ENCODE data around the gene CCNF. TPM values are rescaled to one million over a fixed set of nuclear protein-coding genes. Genes with fewer than 3 reads are reported as not detected.
A peak's percentile ranks its signal among the peaks of the same experiment; 100 is the strongest.

CCNF gene
- total RNA-seq, 2 experiments from 2014 or later: 0.81 to 1.3 TPM

DNA sequence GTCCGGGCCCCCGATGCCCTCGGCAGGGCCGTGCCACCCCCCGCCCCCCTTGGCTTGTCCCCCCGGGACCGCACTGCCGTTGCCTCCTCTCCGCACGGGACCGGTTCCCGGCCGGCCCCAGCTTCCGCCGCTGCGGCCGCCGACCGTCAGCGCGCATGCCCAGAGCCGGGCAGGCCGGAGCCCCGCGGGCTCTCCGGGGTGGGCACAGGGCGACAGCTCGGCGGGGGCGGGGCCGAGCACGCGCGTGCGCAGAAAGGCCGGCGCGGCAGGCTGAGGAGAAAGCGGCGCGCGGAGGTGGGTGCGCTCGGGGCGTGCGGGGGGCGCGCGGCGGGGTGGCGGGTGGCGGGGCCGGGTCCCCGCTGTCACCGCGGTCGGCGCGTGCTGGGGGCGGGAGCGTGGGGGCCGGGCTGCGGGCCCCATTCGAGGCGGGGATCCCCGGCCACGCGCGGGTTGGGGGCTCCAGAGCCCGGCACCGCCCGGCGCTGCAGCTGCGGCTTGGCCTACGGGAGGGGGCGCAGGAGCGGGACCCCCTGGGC lies 45.7 kb downstream of the CCNF start, which contains the start of gene TBC1D24:
Gene TBC1D24, plus strand, starts transcription at position 251 of the 536 bp plus-strand sequence. CDS start 21,022 bp downstream, outside the sequence.
- ATAC-seq (ENCODE audit: poor library complexity) (peak; percentile 48), DNase-seq (peak; percentile 50 to 87 (median 70))
- H3K27ac ChIP-seq (ENCODE audit: low read depth in 1 of 2, low read length in 2 of 2): no peak within 1 kb of the TSS
- peaks cover 0 to 11% of the 10 kb centered on the region in 2 experiments for H3K9me3 ChIP-seq (ENCODE audit: control insufficient read depth in 1 of 2, insufficient read depth in 1 of 2, low read length in 2 of 2)
- H3K4me3 Mint-ChIP-seq: peak within 1 kb of the TSS; percentile 84
- peaks cover 26 to 34% of the 10 kb centered on the region in 2 experiments for H3K27me3 ChIP-seq (ENCODE audit: control insufficient read depth in 1 of 2, insufficient read depth in 2 of 2, low read length in 2 of 2)
- peaks cover 16% of the 10 kb centered on the region for H3K27me3 Mint-ChIP-seq
- no peak within 1 kb of the TSS for H3K27ac Mint-ChIP-seq
- TF ChIP-seq, protein P1, sequence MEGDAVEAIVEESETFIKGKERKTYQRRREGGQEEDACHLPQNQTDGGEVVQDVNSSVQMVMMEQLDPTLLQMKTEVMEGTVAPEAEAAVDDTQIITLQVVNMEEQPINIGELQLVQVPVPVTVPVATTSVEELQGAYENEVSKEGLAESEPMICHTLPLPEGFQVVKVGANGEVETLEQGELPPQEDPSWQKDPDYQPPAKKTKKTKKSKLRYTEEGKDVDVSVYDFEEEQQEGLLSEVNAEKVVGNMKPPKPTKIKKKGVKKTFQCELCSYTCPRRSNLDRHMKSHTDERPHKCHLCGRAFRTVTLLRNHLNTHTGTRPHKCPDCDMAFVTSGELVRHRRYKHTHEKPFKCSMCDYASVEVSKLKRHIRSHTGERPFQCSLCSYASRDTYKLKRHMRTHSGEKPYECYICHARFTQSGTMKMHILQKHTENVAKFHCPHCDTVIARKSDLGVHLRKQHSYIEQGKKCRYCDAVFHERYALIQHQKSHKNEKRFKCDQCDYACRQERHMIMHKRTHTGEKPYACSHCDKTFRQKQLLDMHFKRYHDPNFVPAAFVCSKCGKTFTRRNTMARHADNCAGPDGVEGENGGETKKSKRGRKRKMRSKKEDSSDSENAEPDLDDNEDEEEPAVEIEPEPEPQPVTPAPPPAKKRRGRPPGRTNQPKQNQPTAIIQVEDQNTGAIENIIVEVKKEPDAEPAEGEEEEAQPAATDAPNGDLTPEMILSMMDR (IDR thresholded peaks at IDR 0.05): no peak
- H3K36me3 Mint-ChIP-seq (ENCODE audit: low read depth): no peaks in the 10 kb centered on the region
- H3K4me1 ChIP-seq (ENCODE audit: insufficient read depth, low read length): peaks cover 37% of the 10 kb centered on the region
- POLR2A ChIA-PET: interaction anchor here (0.8 to 1.6 kb wide), 7 partner anchors 13 to 134 kb away, joined by 3 to 9 read pairs (median 4); partner anchors contain the start of genes ABCA3, AMDHD2, CCNF and TEDC2
- CTCF ChIA-PET: interaction anchor here (0.7 to 1.4 kb wide), 2 partner anchors 12 to 26 kb away, joined by 3 to 5 read pairs; no protein-coding TSS in a partner anchor
- no peaks in the 10 kb centered on the region for H3K36me3 ChIP-seq (ENCODE audit: insufficient read depth, low read length)
- no peaks in the 10 kb centered on the region for H3K9me3 Mint-ChIP-seq
- H3K4me3 ChIP-seq (ENCODE audit: low read length): peak within 1 kb of the TSS; percentile 60
- intact Hi-C loops (cut with DNase I, micrococcal nuclease): loop anchor here in 1 of 2 experiments (2.0 to 5.0 kb wide), 2 partner anchors 43 to 56 kb away; partner anchors contain the start of gene CEMP1
- peaks cover 13% of the 10 kb centered on the region for H3K4me1 Mint-ChIP-seq (ENCODE audit: low read depth)

GRCh38 chr16:2475413-2476344 lies 46.4 kb downstream of the CCNF start:
- no peaks in the 10 kb centered on the region for H3K36me3 ChIP-seq (ENCODE audit: insufficient read depth, low read length)
- no peaks in the 10 kb centered on the region for H3K36me3 Mint-ChIP-seq (ENCODE audit: low read depth)
- peak overlapping the region; percentile 84 for H3K4me3 Mint-ChIP-seq
- TF ChIP-seq, protein P1 (IDR thresholded peaks at IDR 0.05): no peak
- peak overlapping the region; percentile 34 for H3K4me3 ChIP-seq (ENCODE audit: low read length)
- peaks cover 0 to 11% of the 10 kb centered on the region in 2 experiments for H3K9me3 ChIP-seq (ENCODE audit: control insufficient read depth in 1 of 2, insufficient read depth in 1 of 2, low read length in 2 of 2)
- peaks cover 9% of the 10 kb centered on the region for H3K27me3 Mint-ChIP-seq
- H3K27ac Mint-ChIP-seq: no peak overlapping the region
- no peaks in the 10 kb centered on the region for H3K9me3 Mint-ChIP-seq
- intact Hi-C loops (cut with DNase I, micrococcal nuclease): loop anchor here in 1 of 2 experiments (2.0 kb wide), 1 partner anchor 55 kb away; the partner anchor contains the start of gene CEMP1
- peak in 7 of 14 experiments; percentile 12 to 59 (median 39) for DNase-seq
- H3K27me3 ChIP-seq (ENCODE audit: control insufficient read depth in 1 of 2, insufficient read depth in 2 of 2, low read length in 2 of 2): peaks cover 19 to 26% of the 10 kb centered on the region in 2 experiments
- ATAC-seq (ENCODE audit: poor library complexity): peak; percentile 27
- peaks cover 37% of the 10 kb centered on the region for H3K4me1 ChIP-seq (ENCODE audit: insufficient read depth, low read length)
- CTCF ChIA-PET: interaction anchor here (1.4 kb wide), 1 partner anchor 25 kb away, joined by 5 read pairs; no protein-coding TSS in a partner anchor
- peaks cover 13% of the 10 kb centered on the region for H3K4me1 Mint-ChIP-seq (ENCODE audit: low read depth)
- POLR2A ChIA-PET: interaction anchor here (0.9 to 1.6 kb wide), 4 partner anchors 12 to 47 kb away, joined by 3 to 9 read pairs (median 4); partner anchors contain the start of genes AMDHD2, CCNF and TEDC2
- H3K27ac ChIP-seq (ENCODE audit: low read depth in 1 of 2, low read length in 2 of 2): no peak overlapping the region

DNA sequence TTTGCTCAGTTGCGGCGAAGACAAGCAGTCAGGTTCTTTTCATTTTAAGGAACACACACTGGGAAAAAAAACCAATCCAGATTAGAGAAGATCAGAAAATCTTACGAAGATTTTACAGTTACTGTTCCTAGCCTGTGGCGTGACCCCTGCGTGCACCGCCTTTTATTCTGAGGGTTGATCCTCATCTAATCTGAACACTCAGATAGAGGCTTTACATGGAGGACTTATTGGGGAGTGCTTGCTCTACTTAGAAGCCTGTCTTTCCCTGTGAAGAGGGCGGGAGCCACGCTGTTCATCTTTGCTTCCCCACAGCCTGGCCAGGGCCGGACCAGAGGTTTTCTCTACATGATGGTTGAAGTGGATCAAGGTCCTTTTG lies 47.1 kb downstream of the CCNF start:
- Mint-ChIP-seq H3K4me1 (ENCODE audit: low read depth) (peaks cover 13% of the 10 kb centered on the region), H3K4me3 (peak overlapping the region; percentile 84), H3K27ac (no peak overlapping the region), H3K36me3 (ENCODE audit: low read depth) (no peaks in the 10 kb centered on the region), H3K27me3 (peaks cover 8% of the 10 kb centered on the region), H3K9me3 (no peaks in the 10 kb centered on the region)
- CTCF ChIA-PET: no interaction called here
- Histone ChIP-seq H3K36me3 (ENCODE audit: insufficient read depth, low read length) (no peaks in the 10 kb centered on the region), H3K27ac (ENCODE audit: low read depth in 1 of 2, low read length in 2 of 2) (no peak overlapping the region), H3K4me1 (ENCODE audit: insufficient read depth, low read length) (peaks cover 37% of the 10 kb centered on the region), H3K9me3 (ENCODE audit: control insufficient read depth in 1 of 2, insufficient read depth in 1 of 2, low read length in 2 of 2) (peaks cover 0 to 11% of the 10 kb centered on the region in 2 experiments), H3K27me3 (ENCODE audit: control insufficient read depth in 1 of 2, insufficient read depth in 2 of 2, low read length in 2 of 2) (peaks cover 16 to 22% of the 10 kb centered on the region in 2 experiments), H3K4me3 (ENCODE audit: low read length) (no peak overlapping the region)
- TF ChIP-seq, protein P1 (IDR thresholded peaks at IDR 0.05): no peak
- POLR2A ChIA-PET: no interaction called here
- intact Hi-C loops (cut with DNase I, micrococcal nuclease): no loop called here
- ATAC-seq (ENCODE audit: poor library complexity) (no peak), DNase-seq (no peak)

Measured in CD4-positive, alpha-beta T cell (primary cell).